Suprapubic skin (tissue), 4 donors: ENCODE measurements around the gene EXOC3L4. TPM values are rescaled to one million over a fixed set of nuclear protein-coding genes. Genes with fewer than 3 reads are reported as not detected.

Experiments used
- DNase-seq, 2 donors: peaks; one replicate each; pipeline ENCODE4 v3.0.0-alpha.2; 2019; ENCODE audit warnings: low spot score in 2 of 2
- H3K27ac ChIP-seq: fragments of 200-600 bp; sonication (generic); one replicate; pipeline ENCODE4 v1.5.1; 2019
- H3K27me3 ChIP-seq: fragments of 200-600 bp; sonication (generic); one replicate; pipeline ENCODE4 v1.5.1; 2019
- H3K36me3 ChIP-seq: fragments of 200-600 bp; sonication (generic); one replicate; pipeline ENCODE4 v1.5.1; 2019
- H3K4me1 ChIP-seq: fragments of 200-600 bp; sonication (generic); one replicate; pipeline ENCODE4 v1.5.1; 2019
- H3K4me3 ChIP-seq: fragments of 200-600 bp; sonication (generic); one replicate; pipeline ENCODE4 v1.5.1; 2019; ENCODE audit warnings: mild to moderate bottlenecking
- H3K9me3 ChIP-seq: fragments of 200-600 bp; sonication (generic); one replicate; pipeline ENCODE4 v1.5.1; 2019
- CTCF ChIP-seq, 2 donors: fragments of 200-600 bp in 1 of 2; fragments of 450-650 bp in 1 of 2; sonication (generic) in 1 of 2; IDR thresholded peaks; one replicate each; pipeline ENCODE4 v1.5.1; 2016 to 2019; ENCODE audit warnings: antibody characterized with exemption in 2 of 2, mild to moderate bottlenecking in 1 of 2, moderate library complexity in 1 of 2
- EP300 ChIP-seq: sonication (generic); formaldehyde crosslinking; IDR thresholded peaks from one replicate; pipeline ENCODE4 v1.6.1; 2017; ENCODE audit warnings: antibody characterized with exemption
- POLR2A ChIP-seq, 2 donors: fragments of 450-650 bp; IDR thresholded peaks; one replicate each; pipeline ENCODE4 v1.6.1; 2017; ENCODE audit warnings: antibody characterized with exemption in 2 of 2, mild to moderate bottlenecking in 2 of 2, moderate library complexity in 2 of 2
- POLR2AphosphoS5 ChIP-seq, 3 donors: sonication (generic); formaldehyde crosslinking; IDR thresholded peaks; one replicate each; pipeline ENCODE4 v1.6.1; 2017; ENCODE audit warnings: antibody characterized with exemption in 3 of 3
- WGBS: methylation state at CpG from one replicate; pipeline ENCODE4 v1.1.5; 2018; 5-methylcytosine and 5-hydroxymethylcytosine counted together
- total RNA-seq, 4 donors: library from RNA; depleted of rRNA; stranded (reverse); fragments of >200 nt; gene quantifications; one replicate each; pipeline ENCODE4 v1.1.0, GENCODE V29; 2016

The EXOC3L4 gene
- total RNA-seq, 4 donors from 2014 or later = 1.5 TPM; not detected in 3

- WGBS = 86% methylated on average over 5 of the region's 5 CpGs
- Histone ChIP-seq H3K9me3 (no peaks in the 10 kb centered on the region), H3K36me3 (no peaks in the 10 kb centered on the region), H3K27me3 (no peaks in the 10 kb centered on the region), H3K27ac (no peak overlapping the region), H3K4me1 (peaks cover 25% of the 10 kb centered on the region), H3K4me3 (no peak overlapping the region)
- DNase-seq = no peak
- TF ChIP-seq POLR2AphosphoS5 (IDR thresholded peaks at IDR 0.05) (no peak), EP300 (no peak), POLR2A (IDR thresholded peaks at IDR 0.05) (no peak)
These were observed 48.3 kb downstream of the EXOC3L4 start for GRCh38 chr14:103142721-103143302.

GRCh38 chr14:103143506-103143905 is 49.0 kb downstream of the EXOC3L4 start:
- no peaks in the 10 kb centered on the region for H3K9me3 ChIP-seq
- no peak overlapping the region for H3K27ac ChIP-seq
- H3K27me3 ChIP-seq = no peaks in the 10 kb centered on the region
- DNase-seq = no peak
- no peak for TF ChIP-seq POLR2A (IDR thresholded peaks at IDR 0.05)
- no peak for TF ChIP-seq POLR2AphosphoS5 (IDR thresholded peaks at IDR 0.05)
- no peak for TF ChIP-seq CTCF (IDR thresholded peaks at IDR 0.05)
- TF ChIP-seq EP300 = no peak
- no peaks in the 10 kb centered on the region for H3K36me3 ChIP-seq
- H3K4me3 ChIP-seq = no peak overlapping the region
- WGBS = 76% methylated on average over 6 of the region's 6 CpGs
- peaks cover 18% of the 10 kb centered on the region for H3K4me1 ChIP-seq

GRCh38 chr14:103144085-103144484 is 49.6 kb downstream of the EXOC3L4 start:
- H3K4me1 ChIP-seq = peaks cover 12% of the 10 kb centered on the region
- TF ChIP-seq EP300 (no peak), POLR2AphosphoS5 (IDR thresholded peaks at IDR 0.05) (no peak), CTCF (IDR thresholded peaks at IDR 0.05) (no peak), POLR2A (IDR thresholded peaks at IDR 0.05) (no peak)
- no peaks in the 10 kb centered on the region for H3K27me3 ChIP-seq
- no peak for DNase-seq
- H3K27ac ChIP-seq = no peak overlapping the region
- H3K9me3 ChIP-seq = no peaks in the 10 kb centered on the region
- no peak overlapping the region for H3K4me3 ChIP-seq
- H3K36me3 ChIP-seq = no peaks in the 10 kb centered on the region
- WGBS = 39% methylated on average over 4 of the region's 4 CpGs

- TF ChIP-seq EP300 (no peak), POLR2AphosphoS5 (IDR thresholded peaks at IDR 0.05) (no peak), CTCF (IDR thresholded peaks at IDR 0.05) (no peak), POLR2A (IDR thresholded peaks at IDR 0.05) (no peak)
- Histone ChIP-seq H3K36me3 (no peaks in the 10 kb centered on the region), H3K4me3 (no peak overlapping the region), H3K9me3 (no peaks in the 10 kb centered on the region), H3K27me3 (no peaks in the 10 kb centered on the region), H3K4me1 (peaks cover 1% of the 10 kb centered on the region), H3K27ac (no peak overlapping the region)
- DNase-seq = no peak
- 95% methylated on average over 11 of the region's 19 CpGs for WGBS
These were observed 51.7 kb downstream of the EXOC3L4 start for GRCh38 chr14:103146141-103146709.

- TF ChIP-seq CTCF (IDR thresholded peaks at IDR 0.05) = no peak
- no peak for TF ChIP-seq POLR2A (IDR thresholded peaks at IDR 0.05)
- TF ChIP-seq EP300 = no peak
- no peak for TF ChIP-seq POLR2AphosphoS5 (IDR thresholded peaks at IDR 0.05)
- peaks cover 10% of the 10 kb centered on the region for H3K4me1 ChIP-seq
- DNase-seq = no peak
- no peaks in the 10 kb centered on the region for H3K27me3 ChIP-seq
- H3K36me3 ChIP-seq = no peaks in the 10 kb centered on the region
- no peak overlapping the region for H3K27ac ChIP-seq
- 85% methylated on average over 10 of the region's 10 CpGs for WGBS
- no peaks in the 10 kb centered on the region for H3K9me3 ChIP-seq
- H3K4me3 ChIP-seq = no peak overlapping the region
These were observed 55.1 kb downstream of the EXOC3L4 start for GRCh38 chr14:103149351-103150237.
